Measurements from ENCODE around the gene TMEM217.

DNA sequence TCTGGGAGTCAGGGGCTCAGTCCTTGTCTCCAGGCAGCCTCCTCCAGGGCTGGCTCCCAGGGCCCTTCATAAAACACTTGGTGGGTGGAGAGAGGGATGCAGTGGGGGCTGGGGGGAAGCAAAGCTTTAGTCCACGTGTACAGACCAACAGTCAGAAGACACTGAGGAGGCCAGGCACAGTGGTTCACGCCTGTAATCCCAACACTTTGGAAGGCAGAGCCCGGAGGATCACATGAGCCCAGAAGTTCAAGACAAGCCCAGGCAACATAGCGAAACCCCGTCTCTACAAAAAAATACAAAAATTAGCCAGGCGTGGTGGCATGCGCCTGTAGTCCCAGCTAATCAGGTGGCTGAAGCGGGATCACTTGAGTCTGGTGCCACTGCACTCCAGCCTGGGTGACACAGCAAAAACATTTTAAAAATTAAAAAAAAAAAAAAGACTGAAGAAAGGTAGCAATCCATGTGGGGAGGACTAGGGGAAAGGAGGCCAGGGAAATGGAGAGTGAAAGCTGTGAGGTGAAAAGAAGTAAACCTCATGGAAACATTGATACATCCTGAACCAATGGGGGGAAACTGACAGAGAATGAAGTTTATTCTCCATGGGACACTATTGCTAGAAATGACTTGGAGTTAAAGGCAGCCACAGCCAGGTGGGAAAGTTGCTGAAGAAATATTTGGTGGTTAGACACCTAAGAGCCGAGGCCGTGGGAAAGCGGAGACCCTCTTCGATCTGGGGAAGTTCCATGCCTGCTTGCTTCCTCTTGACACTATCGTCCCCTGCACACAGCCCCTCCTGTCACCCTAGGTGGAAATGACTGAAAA, 52.6 kb downstream of the TMEM217 start:
- TF ChIP-seq, protein P1, sequence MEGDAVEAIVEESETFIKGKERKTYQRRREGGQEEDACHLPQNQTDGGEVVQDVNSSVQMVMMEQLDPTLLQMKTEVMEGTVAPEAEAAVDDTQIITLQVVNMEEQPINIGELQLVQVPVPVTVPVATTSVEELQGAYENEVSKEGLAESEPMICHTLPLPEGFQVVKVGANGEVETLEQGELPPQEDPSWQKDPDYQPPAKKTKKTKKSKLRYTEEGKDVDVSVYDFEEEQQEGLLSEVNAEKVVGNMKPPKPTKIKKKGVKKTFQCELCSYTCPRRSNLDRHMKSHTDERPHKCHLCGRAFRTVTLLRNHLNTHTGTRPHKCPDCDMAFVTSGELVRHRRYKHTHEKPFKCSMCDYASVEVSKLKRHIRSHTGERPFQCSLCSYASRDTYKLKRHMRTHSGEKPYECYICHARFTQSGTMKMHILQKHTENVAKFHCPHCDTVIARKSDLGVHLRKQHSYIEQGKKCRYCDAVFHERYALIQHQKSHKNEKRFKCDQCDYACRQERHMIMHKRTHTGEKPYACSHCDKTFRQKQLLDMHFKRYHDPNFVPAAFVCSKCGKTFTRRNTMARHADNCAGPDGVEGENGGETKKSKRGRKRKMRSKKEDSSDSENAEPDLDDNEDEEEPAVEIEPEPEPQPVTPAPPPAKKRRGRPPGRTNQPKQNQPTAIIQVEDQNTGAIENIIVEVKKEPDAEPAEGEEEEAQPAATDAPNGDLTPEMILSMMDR (IDR thresholded peaks at IDR 0.05): no peak
- no peak for TF ChIP-seq POLR2A (IDR thresholded peaks at IDR 0.05)
